ENCODE results near the gene KLF7.

KLF7 gene

DNA sequence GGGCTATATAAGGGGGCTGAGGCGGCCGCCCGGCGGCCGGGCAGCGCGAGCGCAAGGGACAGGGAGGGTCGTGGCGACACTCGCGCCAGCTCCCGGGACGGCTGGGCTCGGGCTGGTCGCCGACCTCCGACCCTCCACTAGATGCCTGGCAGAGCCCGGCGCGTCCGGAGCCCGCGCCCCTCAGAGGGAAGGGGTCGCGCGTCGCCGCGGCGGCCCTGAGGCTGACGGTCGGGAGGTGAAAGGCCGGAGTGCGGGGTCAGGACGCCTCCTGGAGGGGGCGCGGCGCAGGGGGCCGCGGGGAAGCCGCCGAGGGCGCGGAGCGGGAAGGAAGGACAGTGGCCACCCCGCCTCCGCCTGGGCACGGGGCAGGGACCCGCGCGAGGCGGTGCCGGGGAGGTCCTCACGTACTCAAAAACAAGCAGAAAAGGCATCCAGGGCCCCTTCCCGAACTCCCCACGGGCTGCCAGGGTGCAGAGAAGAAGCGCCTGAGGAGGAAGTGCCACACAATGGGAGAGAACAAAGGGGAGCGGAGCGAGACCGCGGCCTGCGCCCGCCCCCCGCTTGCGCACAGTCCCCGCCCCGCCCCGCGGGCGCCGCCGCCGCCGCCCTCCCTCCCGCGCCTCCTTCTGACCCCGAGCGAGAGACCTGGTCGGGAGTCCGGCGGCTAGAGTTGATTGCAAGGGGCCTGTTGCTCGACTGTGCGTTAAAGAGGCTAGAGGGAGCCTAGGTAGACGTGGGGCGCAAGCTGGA lies 776 bp upstream of the KLF7 start:
- peak; percentile 45 for DNase-seq (ENCODE audit: low read depth)

DNA sequence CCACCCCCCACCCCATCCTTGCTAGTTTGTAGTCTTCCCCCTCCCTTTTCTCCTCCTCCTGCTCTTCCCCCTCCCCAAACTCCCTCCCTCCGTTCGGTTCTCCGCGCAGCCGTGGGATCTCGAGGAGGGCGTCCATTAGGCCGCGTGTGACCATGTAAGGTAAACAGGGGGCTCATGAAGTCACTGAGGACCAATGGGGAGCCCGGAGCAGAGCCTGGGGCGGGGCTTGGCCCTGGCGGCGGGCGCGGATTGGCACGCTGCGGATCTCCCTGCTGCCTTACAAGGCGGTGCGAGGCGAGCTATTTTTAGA lies 246 bp upstream of the KLF7 start:
- peak; percentile 86 for DNase-seq (ENCODE audit: low read depth)

DNA sequence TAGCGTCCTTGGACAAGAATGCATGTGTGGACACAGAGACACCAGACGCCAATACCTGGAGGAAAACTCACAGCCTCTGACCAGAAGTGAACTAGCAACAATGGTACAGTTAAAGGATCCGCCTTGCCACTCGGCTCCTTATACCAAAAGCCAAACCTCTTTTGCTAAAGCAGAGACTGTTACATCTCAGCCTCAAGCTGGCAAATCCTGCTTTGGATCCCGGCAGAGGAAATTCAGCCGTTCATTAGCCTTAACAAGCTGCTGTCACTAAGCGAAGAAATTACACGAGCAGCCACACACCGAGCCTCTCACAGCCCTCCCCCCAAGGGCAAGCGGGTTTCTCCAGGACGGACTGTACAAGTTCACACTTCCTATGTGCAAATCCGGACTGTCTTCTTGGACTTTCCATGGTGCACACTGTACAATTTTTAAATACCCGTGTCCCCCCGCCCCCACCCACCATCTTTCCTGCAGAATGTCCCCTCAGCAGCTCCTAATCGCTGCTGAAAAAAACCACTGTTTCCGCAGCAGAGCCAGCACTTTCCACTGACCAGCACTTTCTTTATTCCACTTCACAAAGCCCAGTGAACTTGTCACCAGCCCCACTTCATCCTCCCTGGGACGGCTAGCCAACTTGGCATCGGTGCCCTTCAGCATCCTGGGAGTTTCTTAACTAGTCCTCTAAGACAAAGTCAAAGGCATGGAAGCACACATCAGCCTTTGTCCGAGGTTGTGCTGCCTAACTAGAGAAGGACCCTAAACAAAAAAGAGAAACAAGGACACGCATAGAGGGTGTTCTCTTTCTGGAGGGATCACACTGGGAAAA lies 1.5 kb downstream of the KLF7 start:
- no peak for DNase-seq (ENCODE audit: low read depth)

DNA sequence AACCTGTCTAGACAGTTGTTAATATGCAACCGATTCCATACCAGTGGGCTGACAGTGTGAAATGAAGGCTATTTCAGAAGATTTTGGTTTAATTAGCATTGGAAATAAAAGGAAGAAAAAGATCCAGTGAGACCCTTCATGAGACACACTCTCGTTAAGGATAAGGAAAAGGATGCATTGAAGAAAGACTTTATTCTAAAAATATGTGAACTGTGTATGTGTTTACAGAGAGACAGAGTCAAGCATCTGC lies 2.1 kb downstream of the KLF7 start:
- DNase-seq (ENCODE audit: low read depth) = no peak

DNA sequence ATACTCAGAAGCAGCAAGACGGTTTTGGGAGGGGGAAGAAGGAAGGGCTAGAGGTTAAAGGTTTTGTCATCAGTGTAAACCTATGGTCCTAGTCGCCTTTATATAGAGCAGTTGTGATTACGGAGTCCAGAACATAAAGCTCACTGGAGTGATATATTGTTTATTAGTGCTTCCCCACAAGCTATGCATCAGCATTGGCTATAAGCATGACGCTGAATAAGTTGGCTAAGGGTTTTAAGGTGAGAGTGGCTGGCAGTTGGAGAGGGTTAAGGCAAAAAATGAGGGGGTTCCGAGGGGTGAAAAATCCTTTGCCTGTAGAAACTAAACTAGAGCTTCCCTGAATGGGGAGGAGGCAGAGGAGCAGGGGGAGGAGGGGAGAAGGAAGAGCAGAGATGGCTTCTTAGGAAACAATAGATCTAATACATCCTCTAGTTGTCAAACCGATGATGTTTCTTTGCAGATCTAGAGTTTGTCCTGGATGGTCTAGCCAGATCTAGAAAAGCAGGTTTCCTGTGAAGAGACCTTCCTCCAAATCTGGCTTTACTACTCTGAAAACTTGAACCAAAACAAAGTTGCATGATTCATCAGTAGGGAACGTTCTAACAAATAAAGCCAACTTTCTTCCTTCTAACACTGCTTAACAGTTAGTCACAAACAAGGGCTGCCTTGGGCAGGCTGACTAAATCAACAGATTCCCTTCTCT lies 2.5 kb downstream of the KLF7 start:
- DNase-seq (ENCODE audit: low read depth) = no peak

DNA sequence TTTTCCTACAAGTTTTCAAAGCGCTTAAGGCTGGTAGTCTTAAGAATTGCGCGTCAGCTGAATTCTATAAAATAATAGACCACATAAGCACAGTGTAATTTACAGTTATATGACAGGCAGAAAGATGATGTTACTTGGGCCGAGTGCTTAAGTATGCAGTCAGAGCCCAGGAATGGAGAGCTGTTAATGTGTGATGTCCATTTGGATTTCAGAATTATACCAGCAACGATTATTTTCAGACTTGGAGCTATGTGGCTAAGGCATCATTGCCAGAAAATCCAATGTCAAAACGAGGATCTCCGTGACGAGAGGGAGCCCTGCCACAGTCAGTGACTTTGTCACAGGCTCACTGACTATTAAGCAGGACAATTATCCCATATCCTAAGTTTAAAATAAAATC lies 3.4 kb downstream of the KLF7 start:
- no peak for DNase-seq (ENCODE audit: low read depth)

DNA sequence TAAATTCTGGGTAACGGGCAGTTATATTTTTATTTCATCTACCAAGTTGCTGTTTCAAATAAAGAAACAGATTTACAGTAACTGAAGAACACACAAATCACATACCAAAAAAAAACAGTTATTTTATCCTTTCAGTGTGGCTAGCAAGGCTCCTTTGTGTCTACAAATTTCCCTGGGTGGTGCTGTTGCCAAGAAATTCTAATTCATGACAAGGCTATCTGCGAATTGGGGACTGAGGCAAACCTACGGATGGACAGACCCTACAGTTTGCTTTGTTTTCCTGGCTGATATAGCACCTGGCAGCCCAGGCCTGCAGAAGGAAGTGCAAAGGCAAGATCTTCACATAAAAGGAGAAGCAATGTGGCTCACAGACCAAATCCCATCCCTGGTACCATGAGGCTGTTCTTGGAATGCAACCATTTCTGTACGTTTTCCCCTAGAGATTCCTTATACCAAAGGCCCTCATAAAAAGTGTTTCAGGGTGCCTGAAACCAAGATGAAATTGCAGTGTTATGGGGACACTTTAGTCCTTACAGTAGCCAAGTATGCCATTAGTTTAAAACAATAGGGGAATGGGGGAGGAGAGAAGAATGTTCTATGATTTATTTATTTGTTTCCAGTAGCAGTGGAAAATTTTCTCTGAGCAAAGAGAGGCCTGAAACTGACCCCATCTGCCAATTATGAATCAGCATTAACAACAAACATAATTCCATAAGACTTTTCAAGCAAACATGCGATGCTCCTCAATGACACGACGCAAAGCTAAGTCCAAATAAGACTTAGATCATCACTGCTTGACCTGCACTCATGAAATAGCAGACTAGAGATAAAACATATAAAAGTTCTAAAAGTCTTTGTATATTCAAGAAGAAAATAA lies 4.3 kb downstream of the KLF7 start:
- no peak for DNase-seq (ENCODE audit: low read depth)

DNA sequence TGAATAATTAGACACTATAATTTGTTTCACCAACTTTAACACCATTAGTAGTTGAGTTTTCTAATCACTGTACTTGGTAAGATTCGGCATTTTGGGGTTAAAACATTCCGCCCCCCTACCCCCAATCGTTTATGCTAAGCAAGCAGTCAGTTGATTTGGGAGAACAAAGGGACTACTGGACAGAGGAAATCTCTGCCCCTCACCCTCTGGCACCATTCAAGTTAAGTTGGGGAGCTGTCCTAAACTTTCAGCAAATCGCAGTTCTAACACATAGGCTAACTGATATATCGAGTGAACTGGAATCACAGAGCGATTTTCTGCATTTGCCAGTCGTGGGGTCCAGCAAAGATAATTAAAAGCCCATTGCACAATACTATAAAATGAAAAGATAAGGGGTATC lies 5.6 kb downstream of the KLF7 start:
- DNase-seq (ENCODE audit: low read depth) = no peak

DNA sequence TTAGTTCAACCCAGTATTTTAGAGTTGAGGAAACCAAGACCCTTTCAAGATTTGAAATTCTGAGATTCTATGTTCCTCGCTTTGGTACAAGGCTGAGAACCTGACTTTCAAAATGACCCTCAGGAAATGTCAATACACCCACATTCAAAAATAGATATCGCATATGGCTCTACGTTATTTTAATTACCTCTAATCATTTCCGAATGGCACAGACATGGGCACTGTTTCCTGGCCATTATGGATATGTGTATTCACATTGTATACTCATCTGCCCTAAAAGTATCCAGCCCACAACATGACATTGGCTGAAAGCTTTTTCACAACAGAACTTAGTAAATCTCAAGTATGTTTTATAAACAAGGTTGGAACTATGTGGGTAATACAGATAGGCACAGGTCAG lies 6.7 kb downstream of the KLF7 start:
- no peak for DNase-seq (ENCODE audit: low read depth)

DNA sequence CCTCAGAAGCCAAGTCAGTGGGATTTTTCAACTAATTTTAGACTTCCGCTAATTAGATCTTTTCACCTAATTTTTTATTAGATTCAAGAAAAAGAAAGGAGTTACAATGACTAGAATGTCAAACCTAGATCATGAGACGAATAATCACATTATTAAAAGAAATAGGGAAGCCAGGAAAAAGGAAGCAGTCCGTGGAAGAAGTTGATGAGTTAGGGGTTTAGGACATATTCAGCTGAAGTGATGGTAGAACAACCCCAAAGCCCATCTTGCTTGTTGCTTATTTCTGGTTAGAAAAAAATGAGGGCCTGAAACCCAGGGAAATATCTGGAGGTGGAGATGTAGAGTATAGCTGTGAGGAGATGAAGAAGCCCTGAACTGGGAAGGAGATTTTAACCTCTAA lies 8.0 kb downstream of the KLF7 start:
- no peak for DNase-seq (ENCODE audit: low read depth)

DNA sequence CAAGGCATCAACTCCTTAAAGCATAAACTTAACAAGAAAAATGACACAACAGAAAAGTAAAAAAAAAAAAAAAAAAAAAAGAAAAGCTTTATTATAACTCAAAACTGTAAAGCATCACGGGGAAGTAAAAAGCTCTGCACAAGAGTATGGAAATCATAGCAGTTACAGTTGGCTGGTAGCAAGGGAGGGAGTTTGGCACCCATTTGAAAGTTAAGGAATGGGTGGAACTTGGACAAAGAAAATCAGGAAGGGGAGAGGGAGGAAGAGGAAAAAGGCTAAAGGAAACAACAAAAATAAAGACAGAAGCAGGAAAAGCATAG lies 8.6 kb downstream of the KLF7 start:
- no peak for DNase-seq (ENCODE audit: low read depth)

DNA sequence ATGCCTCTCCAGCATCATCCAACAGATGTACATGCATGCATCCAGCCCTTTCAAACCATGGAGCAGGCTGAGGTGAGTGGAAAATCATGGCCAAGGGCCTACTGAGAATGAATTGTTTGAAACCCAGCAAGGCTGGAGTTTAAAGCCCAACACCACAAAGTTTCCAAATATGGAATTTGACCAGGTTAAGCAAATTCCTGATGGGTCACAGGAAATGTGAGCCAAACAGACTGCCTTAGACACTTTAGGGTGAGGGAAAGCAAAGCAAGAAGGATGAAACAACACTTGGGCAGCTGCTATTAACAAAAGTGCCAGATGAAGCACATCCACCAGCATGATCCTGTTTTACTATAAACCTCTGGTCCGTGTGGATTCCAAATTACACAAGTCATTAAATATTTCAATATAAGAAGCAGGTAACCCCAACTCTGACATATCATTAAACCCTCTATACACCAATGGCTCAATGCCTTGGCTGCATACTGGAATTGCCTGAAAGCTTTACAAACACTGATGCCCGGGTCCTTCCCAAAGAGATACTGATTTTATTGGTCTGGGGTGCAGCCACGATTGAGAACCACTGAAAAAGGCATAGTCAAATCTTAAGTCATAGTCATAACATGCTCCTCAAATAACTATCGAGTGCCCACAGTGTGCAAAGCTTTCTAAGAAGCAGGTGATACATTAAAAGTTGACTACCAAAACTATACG lies 9.1 kb downstream of the KLF7 start:
- no peak for DNase-seq (ENCODE audit: low read depth)

DNA sequence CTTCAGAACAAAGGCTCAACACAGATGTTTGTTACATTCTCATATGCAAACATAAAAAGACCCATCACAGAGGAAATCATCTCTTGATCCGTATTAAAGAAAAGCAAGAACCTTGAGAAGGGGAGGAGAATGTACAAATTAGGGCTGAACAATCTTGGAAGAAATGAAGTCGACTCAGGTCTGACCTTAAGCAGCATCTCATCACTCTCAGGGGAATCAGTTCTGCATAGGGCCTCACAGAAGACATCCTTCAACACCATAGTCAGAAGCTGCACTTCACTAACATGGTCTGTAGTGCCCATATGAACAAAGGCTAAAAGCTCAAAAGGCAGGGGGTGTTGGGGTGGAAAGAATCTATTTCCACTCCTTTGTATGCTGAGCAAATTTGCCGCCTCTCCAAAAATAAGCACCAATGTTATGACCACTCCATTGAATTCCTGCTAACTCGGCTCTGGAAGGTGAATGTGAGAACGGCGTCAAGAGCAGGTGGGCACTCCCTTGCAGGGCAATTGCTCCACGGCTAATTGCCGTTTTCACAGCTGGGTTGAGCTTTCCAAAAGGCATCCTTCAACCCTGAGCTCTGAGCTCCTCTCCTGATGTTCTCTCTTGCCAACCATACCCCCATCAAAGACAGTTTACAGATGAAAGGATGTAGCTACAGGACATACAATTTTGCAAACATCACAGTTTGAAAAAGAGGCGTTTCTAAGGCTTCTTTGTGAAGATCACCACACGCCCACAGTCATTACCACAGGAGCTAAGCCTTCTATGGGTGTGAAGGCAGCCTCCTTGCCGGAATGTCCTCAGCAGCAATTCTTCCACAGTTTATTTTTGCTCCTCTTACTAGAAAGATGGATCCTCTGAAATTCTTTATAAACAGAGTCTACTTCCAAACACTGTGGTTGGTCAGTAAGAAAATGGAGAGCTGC lies 10.0 kb downstream of the KLF7 start:
- no peak for DNase-seq (ENCODE audit: low read depth)

DNA sequence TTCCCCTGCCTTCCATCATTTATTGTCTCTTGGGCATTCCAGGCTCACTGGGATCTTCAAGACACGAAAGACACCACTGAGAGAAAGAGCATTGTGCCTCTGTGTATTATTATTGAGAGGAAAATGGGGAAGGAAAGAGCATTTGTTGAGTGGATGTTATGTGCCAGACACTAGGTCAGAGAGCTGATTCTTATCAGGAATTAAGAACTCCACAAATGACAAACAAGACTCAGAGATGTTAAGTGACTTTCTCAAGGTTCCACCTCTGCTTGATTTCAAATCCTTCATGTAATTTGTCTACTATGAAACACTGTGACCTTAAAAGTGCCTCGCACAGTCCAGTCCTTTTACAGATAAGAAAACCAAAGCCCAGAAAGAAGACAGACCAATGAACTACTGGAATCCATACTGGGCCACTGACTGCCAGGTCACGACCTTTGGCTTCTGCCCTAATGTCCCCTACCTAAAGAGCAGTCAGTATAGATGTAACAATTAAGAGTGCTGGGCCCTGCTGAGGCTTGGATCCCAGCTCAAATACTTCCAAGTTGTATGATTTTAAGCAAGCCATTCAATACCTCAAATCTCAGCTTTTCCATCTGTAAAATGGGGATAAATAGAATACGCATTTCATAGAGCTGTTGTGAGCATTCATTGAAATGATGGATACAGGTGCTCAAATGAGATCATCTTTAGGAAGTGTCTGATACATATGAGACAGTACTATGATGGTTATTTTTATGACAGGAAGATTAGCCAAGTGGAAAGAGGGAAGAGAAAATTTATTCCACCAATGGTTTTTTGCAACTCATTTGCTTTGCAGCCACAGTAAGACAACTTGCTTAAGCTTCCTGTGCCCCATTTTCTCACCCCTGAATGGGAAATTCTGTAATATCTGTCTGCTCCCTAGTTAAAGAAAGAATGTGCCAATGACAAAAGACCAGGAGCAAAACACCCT lies 10.9 kb downstream of the KLF7 start:
- no peak for DNase-seq (ENCODE audit: low read depth)

DNA sequence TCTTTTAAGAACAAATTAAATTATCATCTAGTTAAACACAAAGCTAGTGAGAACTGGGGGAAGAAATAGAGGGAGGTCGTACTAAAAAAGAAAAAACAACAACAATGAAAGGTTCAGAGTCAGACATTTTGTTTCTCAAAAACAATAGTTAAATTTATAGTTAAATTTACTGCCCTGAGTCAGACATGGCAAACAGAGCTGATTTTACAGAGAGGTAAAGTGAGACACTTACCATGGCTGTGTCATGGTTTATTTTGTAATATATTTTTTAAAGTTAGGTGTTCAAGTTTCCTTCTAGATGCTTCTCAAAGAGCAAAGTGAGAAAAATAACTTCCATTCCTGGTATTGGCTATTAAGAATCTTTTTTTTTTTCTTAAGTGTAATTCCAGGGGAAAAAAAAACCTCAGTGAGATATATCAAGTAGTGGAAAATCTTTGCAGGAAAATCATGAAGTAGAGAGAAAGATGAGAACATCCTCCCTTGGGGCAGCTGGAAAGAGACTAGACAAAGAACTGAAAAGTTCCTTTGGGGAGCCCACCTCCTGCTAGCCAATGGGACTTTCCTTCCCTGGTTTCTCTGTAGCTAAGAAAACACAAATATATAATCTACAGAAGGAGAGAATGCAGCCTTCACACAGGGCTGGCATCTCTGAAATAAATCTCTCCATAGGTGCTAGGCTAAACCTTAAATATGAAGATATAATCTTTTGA lies 12.3 kb downstream of the KLF7 start:
- DNase-seq (ENCODE audit: low read depth) = no peak

DNA sequence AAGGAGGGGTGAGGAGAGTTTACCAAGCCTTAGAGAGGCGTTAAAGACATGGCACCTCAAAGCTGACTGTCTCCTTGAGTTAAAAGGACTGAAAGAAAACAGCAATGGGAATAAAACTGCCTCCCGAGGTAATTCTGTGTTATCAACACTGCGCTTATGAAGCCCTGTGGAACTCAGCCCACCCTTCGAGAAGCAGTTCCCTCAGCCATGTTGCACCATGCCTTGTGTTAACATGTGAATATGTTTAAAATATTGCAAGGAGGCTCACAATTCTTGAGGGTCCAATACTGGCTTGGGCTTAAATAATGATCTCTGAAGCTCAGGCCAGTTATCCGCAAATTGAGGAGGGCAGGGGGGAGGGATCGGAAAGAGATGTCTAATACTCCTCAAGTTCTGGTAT lies 14.7 kb downstream of the KLF7 start:
- no peak for DNase-seq (ENCODE audit: low read depth)

DNA sequence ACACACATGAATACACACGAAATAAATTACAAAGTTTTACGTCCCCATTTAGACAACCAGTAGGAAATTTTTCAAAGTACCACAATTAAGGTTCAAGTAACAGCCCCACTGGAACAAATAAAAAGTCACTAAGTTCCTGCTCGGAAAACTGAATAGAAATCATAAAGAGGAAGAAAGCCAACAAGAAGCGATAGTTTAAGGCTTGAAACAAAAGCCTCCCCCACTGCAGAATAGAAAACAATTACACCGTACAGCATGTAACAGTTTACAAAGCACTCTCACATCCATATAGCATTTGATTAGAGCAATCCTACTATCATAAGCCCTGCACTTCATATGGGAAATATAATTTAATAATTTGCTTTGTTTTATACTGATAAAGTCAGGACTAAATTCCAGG lies 15.5 kb downstream of the KLF7 start:
- DNase-seq (ENCODE audit: low read depth) = no peak

DNA sequence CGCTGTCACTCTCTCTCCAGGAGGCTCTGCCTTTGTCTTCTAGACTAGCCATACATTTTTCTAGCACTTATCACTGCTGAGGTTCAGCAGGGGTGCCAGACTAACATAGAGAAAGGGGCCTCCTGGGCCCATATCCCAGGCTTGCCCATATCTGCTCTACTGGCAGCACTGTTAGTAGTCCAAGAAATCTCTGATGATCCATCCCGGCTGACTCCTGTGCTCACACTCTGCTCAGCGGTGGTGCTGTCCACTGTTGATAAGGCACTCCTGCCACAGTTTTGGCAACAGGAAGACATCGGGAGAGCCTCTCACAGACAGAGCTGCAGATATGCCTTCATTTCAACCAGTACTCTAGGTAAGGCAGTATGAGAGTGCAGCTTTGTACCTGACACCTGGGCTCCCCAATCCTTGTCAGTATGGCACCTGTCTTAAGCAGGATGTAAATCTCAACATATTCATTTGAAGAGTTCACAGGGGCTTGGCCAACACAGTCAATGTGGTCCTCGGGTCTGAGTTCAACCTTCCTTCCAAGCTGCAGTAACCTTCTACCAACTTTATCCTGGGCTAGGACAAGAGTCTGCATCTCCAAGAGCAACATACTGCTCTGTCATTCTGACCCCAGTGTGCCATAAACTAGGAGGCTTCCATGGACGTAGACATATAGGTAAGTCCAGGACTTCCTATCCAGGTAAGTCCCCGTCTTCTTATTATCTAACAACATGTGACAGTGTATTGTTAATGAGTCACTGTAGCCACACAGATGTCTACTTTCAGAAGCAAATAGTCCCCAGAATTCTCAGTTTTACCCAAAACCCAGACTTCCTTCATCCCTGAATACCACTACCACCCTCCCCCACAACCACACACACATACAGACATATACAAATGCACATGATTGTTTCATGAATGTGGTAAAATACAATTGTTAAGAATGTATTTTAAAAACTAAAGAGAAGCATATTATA lies 16.2 kb downstream of the KLF7 start:
- DNase-seq (ENCODE audit: low read depth) = no peak
